ENCODE data around the gene GNGT2. TPM values are rescaled to one million over a fixed set of nuclear protein-coding genes. Genes with fewer than 3 reads are reported as not detected.

GNGT2 gene
- total and polyA plus RNA-seq, 2 experiments from 2014 or later: not detected

DNA sequence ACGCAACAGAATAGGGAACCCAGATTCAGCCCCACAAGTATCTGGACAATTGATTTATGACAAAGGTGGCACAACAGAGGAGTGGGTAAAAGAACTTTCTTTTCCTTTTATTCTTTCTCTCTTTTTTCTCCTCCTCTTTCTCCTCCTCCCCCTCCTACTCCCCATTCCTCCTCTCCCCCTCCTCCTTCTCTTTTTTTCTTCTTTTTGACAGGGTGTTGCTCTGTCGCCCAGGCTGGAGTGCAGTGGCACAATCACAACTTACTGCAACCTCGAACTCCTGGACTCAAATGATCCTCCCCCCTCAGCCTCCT is 16.1 kb downstream of the GNGT2 start:
- H3K9me3 ChIP-seq (ENCODE audit: low read depth): no peaks in the 10 kb centered on the region
- DNase-seq (ENCODE audit: low spot score): no peak
- WGBS (ENCODE audit: low lambda C conversion rate, missing lambda C conversion rate): 68% methylated on average over 3 of the region's 3 CpGs
- no peak overlapping the region for H3K27ac ChIP-seq
- TF ChIP-seq, protein P1, sequence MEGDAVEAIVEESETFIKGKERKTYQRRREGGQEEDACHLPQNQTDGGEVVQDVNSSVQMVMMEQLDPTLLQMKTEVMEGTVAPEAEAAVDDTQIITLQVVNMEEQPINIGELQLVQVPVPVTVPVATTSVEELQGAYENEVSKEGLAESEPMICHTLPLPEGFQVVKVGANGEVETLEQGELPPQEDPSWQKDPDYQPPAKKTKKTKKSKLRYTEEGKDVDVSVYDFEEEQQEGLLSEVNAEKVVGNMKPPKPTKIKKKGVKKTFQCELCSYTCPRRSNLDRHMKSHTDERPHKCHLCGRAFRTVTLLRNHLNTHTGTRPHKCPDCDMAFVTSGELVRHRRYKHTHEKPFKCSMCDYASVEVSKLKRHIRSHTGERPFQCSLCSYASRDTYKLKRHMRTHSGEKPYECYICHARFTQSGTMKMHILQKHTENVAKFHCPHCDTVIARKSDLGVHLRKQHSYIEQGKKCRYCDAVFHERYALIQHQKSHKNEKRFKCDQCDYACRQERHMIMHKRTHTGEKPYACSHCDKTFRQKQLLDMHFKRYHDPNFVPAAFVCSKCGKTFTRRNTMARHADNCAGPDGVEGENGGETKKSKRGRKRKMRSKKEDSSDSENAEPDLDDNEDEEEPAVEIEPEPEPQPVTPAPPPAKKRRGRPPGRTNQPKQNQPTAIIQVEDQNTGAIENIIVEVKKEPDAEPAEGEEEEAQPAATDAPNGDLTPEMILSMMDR (IDR thresholded peaks at IDR 0.05; ENCODE audit: poor library complexity): no peak
- no peak for TF ChIP-seq EZH2 (IDR thresholded peaks at IDR 0.05; ENCODE audit: borderline replicate concordance)
- no peak for TF ChIP-seq EZH2phosphoT487 (IDR thresholded peaks at IDR 0.05; ENCODE audit: low read depth, severe bottlenecking, unreplicated experiment)
- no peak overlapping the region for H3K4me3 ChIP-seq
- no peaks in the 10 kb centered on the region for H4K20me1 ChIP-seq (ENCODE audit: insufficient read depth, poor library complexity, severe bottlenecking)
- H3K4me1 ChIP-seq (ENCODE audit: insufficient read depth): no peaks in the 10 kb centered on the region
- peak overlapping the region; percentile 94 for H3K4me2 ChIP-seq
- H3K27me3 ChIP-seq: no peaks in the 10 kb centered on the region
- no peaks in the 10 kb centered on the region for H3K36me3 ChIP-seq (replicated peaks; ENCODE audit: insufficient read depth, low read depth)
- no peaks in the 10 kb centered on the region for H3K9me2 ChIP-seq (replicated peaks; ENCODE audit: insufficient read depth)
- peak overlapping the region; percentile 95 for H2AFZ ChIP-seq
- no peaks in the 10 kb centered on the region for H3K79me2 ChIP-seq

DNA sequence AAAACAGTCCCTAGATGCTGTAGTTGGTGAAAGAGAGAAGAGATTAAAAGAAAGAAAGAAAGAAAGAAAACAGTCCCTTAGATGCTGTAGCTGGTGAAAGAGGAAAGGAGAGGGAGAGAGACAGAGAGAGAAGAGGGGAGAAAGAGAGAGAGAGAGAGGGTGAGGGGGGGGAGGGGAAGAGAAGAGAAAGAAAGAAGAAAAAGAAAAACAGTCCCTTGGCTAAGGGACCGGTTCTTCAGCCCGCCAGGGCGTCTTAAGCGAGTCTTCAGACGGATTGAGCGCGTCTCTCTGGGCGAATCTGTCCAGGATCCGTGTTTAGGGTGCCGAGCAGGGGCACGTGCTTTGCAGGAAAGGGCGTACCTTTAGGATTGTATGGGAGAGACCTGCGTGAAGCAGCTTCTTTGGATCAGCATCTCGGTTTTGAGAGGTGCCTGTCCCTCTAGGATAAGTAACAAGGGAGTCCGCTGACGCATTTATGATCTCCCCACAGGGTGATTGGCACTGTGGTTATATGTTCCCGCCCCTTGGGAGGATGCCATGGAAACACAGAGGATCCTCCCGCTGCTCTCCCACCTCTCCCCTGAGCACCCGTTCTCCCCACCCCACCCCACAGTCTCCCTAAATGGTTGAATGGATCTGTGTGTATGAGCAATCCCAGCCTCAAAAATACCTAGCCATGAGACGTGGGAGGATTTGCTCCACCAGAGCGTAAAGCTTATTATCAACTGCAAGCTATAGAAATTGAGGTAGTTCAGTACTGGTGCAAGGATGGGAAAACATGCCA is 16.7 kb downstream of the GNGT2 start:
- WGBS (ENCODE audit: low lambda C conversion rate, missing lambda C conversion rate): 6% methylated on average over 19 of the region's 21 CpGs
- Histone ChIP-seq H3K36me3 (replicated peaks; ENCODE audit: insufficient read depth, low read depth) (no peaks in the 10 kb centered on the region), H2AFZ (peak overlapping the region; percentile 95), H3K27me3 (no peaks in the 10 kb centered on the region), H3K4me1 (ENCODE audit: insufficient read depth) (no peaks in the 10 kb centered on the region), H3K4me2 (peak overlapping the region; percentile 94), H3K4me3 (peak overlapping the region; percentile 30), H3K79me2 (no peaks in the 10 kb centered on the region), H3K27ac (peak overlapping the region; percentile 76), H4K20me1 (ENCODE audit: insufficient read depth, poor library complexity, severe bottlenecking) (no peaks in the 10 kb centered on the region), H3K9me3 (ENCODE audit: low read depth) (no peaks in the 10 kb centered on the region), H3K9me2 (replicated peaks; ENCODE audit: insufficient read depth) (no peaks in the 10 kb centered on the region)
- DNase-seq (ENCODE audit: low spot score): peak; percentile 71
- TF ChIP-seq, protein P1 (IDR thresholded peaks at IDR 0.05; ENCODE audit: poor library complexity): no peak
- TF ChIP-seq EZH2 (IDR thresholded peaks at IDR 0.05; ENCODE audit: borderline replicate concordance) (no peak), EZH2phosphoT487 (IDR thresholded peaks at IDR 0.05; ENCODE audit: low read depth, severe bottlenecking, unreplicated experiment) (no peak)

DNA sequence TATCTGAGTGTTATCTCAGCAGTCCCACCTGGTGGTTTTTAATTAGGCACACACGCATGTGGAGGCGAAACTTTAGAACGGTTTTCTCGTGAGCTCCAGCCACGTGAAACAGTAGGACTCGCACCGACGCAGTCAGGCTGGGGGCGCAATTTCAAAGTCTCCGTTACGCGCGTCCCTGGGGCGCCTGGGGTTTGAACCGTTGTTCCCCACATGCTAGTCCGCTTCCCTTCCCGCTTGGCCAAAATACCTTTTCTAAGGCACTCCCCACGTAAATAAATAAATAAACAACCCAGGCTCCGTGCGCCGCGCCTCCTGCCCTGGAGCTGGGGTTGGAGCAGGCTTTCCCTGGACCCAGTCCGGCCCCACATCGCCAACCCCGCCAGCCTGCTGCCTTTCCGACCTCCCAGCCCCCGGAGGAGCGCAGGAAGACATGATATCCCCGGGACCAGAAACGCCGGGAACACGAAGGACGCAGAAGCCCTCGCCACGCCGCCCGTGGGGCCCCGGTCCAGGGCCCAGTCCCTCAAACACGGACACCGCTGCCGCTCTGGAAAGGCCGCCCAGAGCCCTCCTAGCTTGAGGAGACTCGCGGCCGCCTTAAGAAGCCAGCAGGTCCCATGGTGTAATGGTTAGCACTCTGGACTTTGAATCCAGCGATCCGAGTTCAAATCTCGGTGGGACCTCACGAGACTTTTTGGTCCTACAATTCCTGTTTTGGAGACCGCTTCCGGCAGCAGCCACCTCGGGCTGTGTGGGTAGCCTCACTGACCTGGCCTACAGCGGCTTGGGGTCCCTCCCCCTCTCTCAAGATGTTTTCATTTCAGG is 18.2 kb downstream of the GNGT2 start:
- peak; percentile 93 for DNase-seq (ENCODE audit: low spot score)
- Histone ChIP-seq H3K4me2 (peak overlapping the region; percentile 72), H3K79me2 (no peaks in the 10 kb centered on the region), H2AFZ (peak overlapping the region; percentile 57), H3K9me2 (replicated peaks; ENCODE audit: insufficient read depth) (no peaks in the 10 kb centered on the region), H3K36me3 (replicated peaks; ENCODE audit: insufficient read depth, low read depth) (no peaks in the 10 kb centered on the region), H3K4me1 (ENCODE audit: insufficient read depth) (no peaks in the 10 kb centered on the region), H3K27me3 (no peaks in the 10 kb centered on the region), H3K9me3 (ENCODE audit: low read depth) (no peaks in the 10 kb centered on the region), H4K20me1 (ENCODE audit: insufficient read depth, poor library complexity, severe bottlenecking) (no peaks in the 10 kb centered on the region), H3K4me3 (peak overlapping the region; percentile 77), H3K27ac (peak overlapping the region; percentile 96)
- TF ChIP-seq, protein P1 (IDR thresholded peaks at IDR 0.05; ENCODE audit: poor library complexity): peak; percentile 39
- TF ChIP-seq EZH2phosphoT487 (IDR thresholded peaks at IDR 0.05; ENCODE audit: low read depth, severe bottlenecking, unreplicated experiment): no peak
- WGBS (ENCODE audit: low lambda C conversion rate, missing lambda C conversion rate): 1% methylated on average over 53 of the region's 53 CpGs
